EH (cell line): ENCODE results near the gene DES.

Experiments used
- DNase-seq: peaks from one replicate; pipeline ENCODE4 v3.0.0-alpha.2; 2015; ENCODE audit warnings: low read depth

The DES gene

DNA sequence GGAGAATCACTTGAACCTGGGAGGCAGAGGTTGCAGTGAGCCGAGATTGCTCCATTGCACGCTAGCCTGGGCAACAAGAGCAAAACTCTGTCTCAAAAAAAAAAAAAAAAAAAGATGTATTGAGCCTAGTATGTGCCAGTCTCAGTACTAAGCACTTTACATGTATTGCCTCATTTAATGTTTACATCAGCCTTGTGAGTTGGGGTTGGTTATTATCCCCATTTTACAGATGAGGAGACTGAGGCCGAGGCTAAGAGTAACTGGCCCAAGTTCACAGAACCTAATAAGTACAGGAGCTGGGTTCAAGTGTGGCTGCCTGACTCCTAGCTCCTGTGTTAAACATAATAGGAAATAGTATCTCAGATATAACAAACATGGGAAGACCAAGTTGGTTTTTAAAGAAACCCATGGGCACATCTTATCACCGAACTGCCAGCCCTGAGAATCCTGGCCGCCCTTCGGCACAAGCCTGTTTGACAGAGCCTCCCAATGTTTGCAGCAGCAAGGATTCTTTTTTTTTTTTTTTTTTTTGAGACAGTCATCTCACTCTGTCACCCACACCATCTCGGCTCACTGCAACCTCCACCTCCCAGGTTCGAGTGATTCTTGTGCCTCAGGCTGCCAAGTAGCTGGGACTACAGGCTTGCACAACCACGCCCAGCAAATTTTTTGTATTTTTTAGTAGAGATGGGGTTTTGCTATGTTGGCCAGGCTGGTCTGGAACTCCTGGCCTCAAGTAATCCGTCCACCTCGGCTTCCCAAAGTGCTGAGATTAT lies 56.3 kb downstream of the DES start:
- DNase-seq = no peak

DNA sequence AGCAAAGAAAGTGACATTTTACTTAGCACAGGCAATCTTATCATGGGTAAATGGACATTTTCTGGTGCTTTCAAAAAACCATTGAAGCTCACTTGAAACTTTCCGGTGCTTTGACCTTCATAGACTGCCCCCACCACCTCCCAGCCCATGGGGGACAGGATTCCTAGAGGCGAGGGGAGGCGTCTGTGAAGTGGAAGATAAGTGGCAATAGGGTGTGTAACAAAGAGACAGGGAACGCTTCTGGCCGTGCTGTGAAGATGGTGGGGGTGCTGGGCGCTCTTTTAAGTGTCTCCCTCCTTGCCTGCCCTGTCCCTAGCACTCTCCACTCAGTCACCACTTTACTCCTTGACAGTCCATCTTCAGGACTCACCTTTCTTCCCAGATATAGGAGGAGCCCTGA lies 57.1 kb downstream of the DES start:
- DNase-seq = no peak

DNA sequence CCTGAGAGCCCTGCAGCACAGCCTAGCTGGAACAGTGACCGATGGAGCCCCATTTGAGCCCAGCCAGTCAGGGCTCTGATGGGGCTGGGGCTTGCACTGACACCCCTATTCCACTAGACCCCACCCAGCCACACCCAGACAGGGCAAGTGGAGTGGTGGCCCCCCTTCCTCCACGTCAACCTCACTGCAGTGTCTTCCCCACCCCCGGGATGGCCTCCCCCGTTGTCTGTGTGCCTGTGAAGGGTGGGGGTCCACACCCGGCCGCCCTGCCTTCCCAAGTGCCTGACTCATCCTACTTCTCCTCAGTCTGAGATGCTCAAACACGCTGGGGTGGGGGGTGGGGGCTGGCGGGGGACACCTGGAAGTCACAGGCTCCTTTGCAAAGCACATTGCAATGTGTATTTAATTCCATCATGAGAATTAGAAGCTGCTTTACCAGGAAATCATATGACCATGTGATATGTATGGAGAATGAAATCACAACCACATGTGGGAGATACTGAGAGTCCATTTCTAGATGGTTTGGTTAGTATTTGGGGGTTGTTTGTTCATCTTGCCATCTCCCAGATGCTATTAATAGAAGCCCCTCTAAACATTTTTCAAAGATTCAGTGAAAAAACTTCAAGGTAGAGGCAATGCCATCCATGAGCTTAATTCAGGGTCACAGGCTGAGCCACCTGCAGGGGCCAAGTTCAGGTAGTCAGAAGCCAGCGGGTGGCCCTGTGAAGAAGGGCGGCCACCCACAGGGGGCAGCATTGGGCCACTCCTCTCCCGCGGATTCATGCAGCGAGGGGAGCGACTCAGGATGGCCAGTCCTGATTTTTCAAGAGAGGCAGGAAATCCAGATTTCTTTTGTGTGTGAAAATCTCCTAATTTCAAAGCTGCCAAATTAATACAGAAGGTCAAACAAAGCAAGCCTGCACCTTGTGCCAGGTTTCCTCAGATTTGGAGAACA lies 57.8 kb downstream of the DES start:
- DNase-seq = peak; percentile 61
